ENCODE data around the gene COLGALT1. TPM values are rescaled to one million over a fixed set of nuclear protein-coding genes. Genes with fewer than 3 reads are reported as not detected.

COLGALT1 gene
- total RNA-seq, 1 donor from 2014 or later, result 74.5 TPM

- Mint-ChIP-seq H3K4me3 (ENCODE audit: unreplicated experiment) (peak overlapping the region; percentile 75), H3K36me3 (ENCODE audit: unreplicated experiment) (peaks cover 7% of the 10 kb centered on the region), H3K9me3 (ENCODE audit: unreplicated experiment) (peaks cover 2% of the 10 kb centered on the region), H3K27ac (ENCODE audit: unreplicated experiment) (peak overlapping the region; percentile 98), H3K4me1 (ENCODE audit: low read depth, unreplicated experiment) (peaks cover 4% of the 10 kb centered on the region), H3K27me3 (ENCODE audit: unreplicated experiment) (peaks cover 13% of the 10 kb centered on the region)
- TF ChIP-seq CTCF (IDR thresholded peaks at IDR 0.05; ENCODE audit: partially characterized antibody, unreplicated experiment), result no peak
- DNase-seq, result peak; percentile 77
Observed at GRCh38 chr19:17615889-17616685, 60.6 kb downstream of the COLGALT1 start.

- Mint-ChIP-seq H3K4me1 (ENCODE audit: low read depth, unreplicated experiment) (peaks cover 6% of the 10 kb centered on the region), H3K36me3 (ENCODE audit: unreplicated experiment) (peaks cover 12% of the 10 kb centered on the region), H3K27me3 (ENCODE audit: unreplicated experiment) (peaks cover 16% of the 10 kb centered on the region), H3K9me3 (ENCODE audit: unreplicated experiment) (peaks cover 4% of the 10 kb centered on the region), H3K4me3 (ENCODE audit: unreplicated experiment) (peak overlapping the region; percentile 75), H3K27ac (ENCODE audit: unreplicated experiment) (peak overlapping the region; percentile 98)
- no peak for TF ChIP-seq CTCF (IDR thresholded peaks at IDR 0.05; ENCODE audit: partially characterized antibody, unreplicated experiment)
- no peak for DNase-seq
Observed at GRCh38 chr19:17616686-17616960, 61.2 kb downstream of the COLGALT1 start.

- Mint-ChIP-seq H3K4me1 (ENCODE audit: low read depth, unreplicated experiment) (peaks cover 6% of the 10 kb centered on the region), H3K36me3 (ENCODE audit: unreplicated experiment) (peaks cover 14% of the 10 kb centered on the region), H3K9me3 (ENCODE audit: unreplicated experiment) (peaks cover 7% of the 10 kb centered on the region), H3K4me3 (ENCODE audit: unreplicated experiment) (peak overlapping the region; percentile 75), H3K27ac (ENCODE audit: unreplicated experiment) (peak overlapping the region; percentile 98), H3K27me3 (ENCODE audit: unreplicated experiment) (peaks cover 14% of the 10 kb centered on the region)
- DNase-seq, result peak; percentile 88
- no peak for TF ChIP-seq CTCF (IDR thresholded peaks at IDR 0.05; ENCODE audit: partially characterized antibody, unreplicated experiment)
Observed at GRCh38 chr19:17616961-17617806, 61.7 kb downstream of the COLGALT1 start.

GRCh38 chr19:17617807-17618192 is 62.4 kb downstream of the COLGALT1 start:
- H3K36me3 Mint-ChIP-seq (ENCODE audit: unreplicated experiment), result peaks cover 18% of the 10 kb centered on the region
- no peak for TF ChIP-seq CTCF (IDR thresholded peaks at IDR 0.05; ENCODE audit: partially characterized antibody, unreplicated experiment)
- H3K27me3 Mint-ChIP-seq (ENCODE audit: unreplicated experiment), result peaks cover 15% of the 10 kb centered on the region
- peaks cover 7% of the 10 kb centered on the region for H3K9me3 Mint-ChIP-seq (ENCODE audit: unreplicated experiment)
- no peak for DNase-seq
- peaks cover 6% of the 10 kb centered on the region for H3K4me1 Mint-ChIP-seq (ENCODE audit: low read depth, unreplicated experiment)
- H3K4me3 Mint-ChIP-seq (ENCODE audit: unreplicated experiment), result peak overlapping the region; percentile 23
- H3K27ac Mint-ChIP-seq (ENCODE audit: unreplicated experiment), result no peak overlapping the region

All from glutamatergic neuron (in vitro differentiated cells).